ENCODE measurements around the gene NAALADL1. TPM values are rescaled to one million over a fixed set of nuclear protein-coding genes. Genes with fewer than 3 reads are reported as not detected.

NAALADL1 gene
- total and polyA plus RNA-seq, 2 of the 4 experiments (the other 2 are of a cell fraction) = 3.8 to 5.8 TPM

DNA sequence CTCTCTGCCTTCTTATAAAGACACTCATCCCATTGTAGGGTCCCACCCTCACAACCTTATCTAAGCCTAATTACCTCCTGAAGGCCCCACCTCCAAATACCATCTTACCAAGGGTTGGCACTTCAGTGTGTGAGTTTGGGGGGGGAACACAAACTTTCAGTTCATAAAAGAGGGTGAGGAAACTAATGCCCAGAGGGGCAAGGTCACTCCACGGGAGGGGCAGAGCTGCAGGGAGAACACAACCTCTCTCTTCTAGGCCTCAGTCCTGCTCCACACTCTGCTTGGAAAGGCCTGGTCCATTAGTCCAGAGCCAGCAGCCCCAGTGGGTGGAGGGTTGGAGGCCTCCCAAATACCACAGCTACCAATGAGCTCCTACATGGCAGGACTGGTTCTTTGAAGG lies 58.9 kb downstream of the NAALADL1 start:
- H3K4me2 ChIP-seq (ENCODE audit: low read depth, low read length) = no peak overlapping the region
- ATAC-seq (ENCODE audit: low read depth) = no peak
- H2BK15ac ChIP-seq (ENCODE audit: low read depth, low read length) = no peak overlapping the region
- CTCF ChIA-PET = no interaction called here
- H3K18ac ChIP-seq (ENCODE audit: low read depth, low read length) = no peak overlapping the region
- no peak for TF ChIP-seq CHD1 (IDR thresholded peaks at IDR 0.05; ENCODE audit: low read depth, low read length)
- TF ChIP-seq SMC3 (IDR thresholded peaks at IDR 0.05; ENCODE audit: low read depth, low read length) = no peak
- no peak for TF ChIP-seq CEBPB (IDR thresholded peaks at IDR 0.05; ENCODE audit: low read depth, low read length)
- H3K56ac ChIP-seq (ENCODE audit: extremely low read depth, insufficient read depth, low read length) = no peak overlapping the region
- no peak for DNase-seq
- H3K36me3 ChIP-seq (ENCODE audit: control insufficient read depth, insufficient read depth, low read length) = no peaks in the 10 kb centered on the region
- H3K79me1 ChIP-seq (ENCODE audit: low read depth in 1 of 2, low read length in 2 of 2) = no peaks in the 10 kb centered on the region
- H3K9me3 ChIP-seq (ENCODE audit: control insufficient read depth, insufficient read depth, low read length) = no peaks in the 10 kb centered on the region
- H4K8ac ChIP-seq (ENCODE audit: low read depth in 2 of 2, low read length in 2 of 2) = no peak overlapping the region
- no peak overlapping the region for H2AK5ac ChIP-seq (ENCODE audit: low read depth, low read length)
- peaks cover 7% of the 10 kb centered on the region; the same call in 1 of the 2 replicates for H3K9me1 ChIP-seq (ENCODE audit: insufficient read depth, low read length)
- no peak overlapping the region; the same call in 1 of the 2 replicates for H3K23ac ChIP-seq (ENCODE audit: low read depth, low read length)
- no peak overlapping the region for H2AFZ ChIP-seq (replicated peaks; ENCODE audit: low read length, poor library complexity)
- no peak overlapping the region for H2BK20ac ChIP-seq (ENCODE audit: low read depth, low read length)
- in situ Hi-C loops (cut with MboI; ENCODE audit: low sequenced_read_pairs) = no loop called here
- WGBS, 2 experiments (ENCODE audit: extremely low coverage in 2 of 2, insufficient read length in 1 of 2) = no CpG with 5 or more reads among the region's 1 CpG
- no peak overlapping the region for H3K4ac ChIP-seq (ENCODE audit: low read depth, low read length)
- H4K5ac ChIP-seq (ENCODE audit: low read depth, low read length) = no peak overlapping the region
- H4K91ac ChIP-seq (ENCODE audit: insufficient read depth, low read depth, low read length) = no peak overlapping the region
- H2AK9ac ChIP-seq (replicated peaks; ENCODE audit: low read depth, low read length, poor library complexity) = peak overlapping the region; percentile 28
- no peak overlapping the region for H2BK120ac ChIP-seq (ENCODE audit: low read depth, low read length)
- H3K14ac ChIP-seq (replicated peaks; ENCODE audit: low read depth, low read length) = no peak overlapping the region
- intact Hi-C loops (cut with micrococcal nuclease) = loop anchor here (5.0 kb wide), 1 partner anchor 152 kb away; no protein-coding TSS in a partner anchor
- POLR2A ChIA-PET (ENCODE audit: unreplicated experiment) = no interaction called here
- 0 out of 2 replicates have a peak, but pooled peaks cover 4% of the 10 kb centered on the region for H3K4me1 ChIP-seq (ENCODE audit: control insufficient read depth, insufficient read depth, low read length)
- BruUV-seq (replicated peaks) = no TSS peak
- no peak overlapping the region for H3K9ac ChIP-seq (ENCODE audit: low read depth, low read length)
- H3K27ac ChIP-seq (ENCODE audit: insufficient read depth, low read length) = no peak overlapping the region
- no peak overlapping the region for H3K4me3 ChIP-seq (ENCODE audit: insufficient read depth, low read depth, low read length)
- dilution Hi-C loops (cut with HindIII; ENCODE audit: low sequenced_read_pairs, unreplicated experiment) = no loop called here
- no peaks in the 10 kb centered on the region for H4K20me1 ChIP-seq (ENCODE audit: insufficient read depth, low read length)
- H2BK5ac ChIP-seq (ENCODE audit: low read depth, low read length, poor library complexity, severe bottlenecking) = no peak overlapping the region
- H3K27me3 ChIP-seq (ENCODE audit: control insufficient read depth, insufficient read depth, low read length) = no peaks in the 10 kb centered on the region
